Ovary (tissue), 3 donors: ENCODE data around the gene XIRP2.

Experiments
- CTCF ChIP-seq, 3 donors: fragments of 450-650 bp in 2 of 3; fragments of 200-600 bp in 1 of 3; IDR thresholded peaks; one replicate each; pipeline versions ENCODE4 v1.5.1 to v1.8.0; 2016 to 2022; ENCODE audit warnings: antibody characterized with exemption in 3 of 3, mild to moderate bottlenecking in 1 of 3
- POLR2A ChIP-seq: fragments of 450-650 bp; IDR thresholded peaks from one replicate; pipeline ENCODE4 v1.6.1; 2017; ENCODE audit warnings: antibody characterized with exemption, mild to moderate bottlenecking, moderate library complexity
- donor health status: DM: no; HTN: no; CAD: no.

- TF ChIP-seq CTCF (IDR thresholded peaks at IDR 0.05) (no peak), POLR2A (no peak)
These were observed 28.7 kb downstream of the XIRP2 start for GRCh38 chr2:166916987-166917386.
